GM21526 (cell line): ENCODE results near the gene GGACT.
A peak's percentile ranks its signal among the peaks of the same experiment; 100 is the strongest.

Experiments used
- ATAC-seq: cut with Tn5 transposase; IDR thresholded peaks from one replicate; pipeline ENCODE4 v1.9.1; 2021; ENCODE audit warnings: moderate library complexity; ENCODE audit not compliant: unreplicated experiment, low FRiP score

The GGACT gene

DNA sequence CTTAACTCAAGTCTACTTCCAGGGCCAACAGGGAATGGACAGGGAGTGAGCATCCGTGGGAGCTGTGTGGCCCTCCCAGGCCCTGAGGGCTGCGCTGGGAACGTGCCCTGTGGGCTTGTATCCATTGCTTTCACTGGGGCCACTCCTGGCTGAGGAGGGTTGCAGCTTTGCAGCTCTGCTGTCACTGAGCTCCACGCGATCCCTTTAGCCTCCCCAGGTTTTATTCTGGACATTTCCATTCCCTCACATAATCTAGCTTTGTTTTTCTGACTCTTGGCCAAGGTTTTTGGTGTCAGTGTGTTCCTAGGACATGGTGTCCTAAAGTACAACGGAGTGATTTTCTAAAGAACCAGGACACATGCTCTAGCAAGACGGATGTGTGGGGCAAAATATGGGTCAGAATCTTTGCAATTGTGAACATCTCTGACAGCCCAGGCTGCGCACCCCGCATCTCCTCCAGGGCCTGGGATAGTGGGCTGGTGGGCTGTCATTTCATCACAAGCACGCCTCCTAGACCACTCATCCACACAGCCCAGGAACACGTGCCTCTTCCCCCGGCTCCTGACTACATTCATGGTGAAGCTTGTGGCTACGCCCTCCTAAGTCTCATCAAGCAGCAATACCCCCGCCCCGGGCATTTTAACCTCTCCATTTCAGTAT is 28.0 kb downstream of the GGACT start:
- no peak for ATAC-seq

DNA sequence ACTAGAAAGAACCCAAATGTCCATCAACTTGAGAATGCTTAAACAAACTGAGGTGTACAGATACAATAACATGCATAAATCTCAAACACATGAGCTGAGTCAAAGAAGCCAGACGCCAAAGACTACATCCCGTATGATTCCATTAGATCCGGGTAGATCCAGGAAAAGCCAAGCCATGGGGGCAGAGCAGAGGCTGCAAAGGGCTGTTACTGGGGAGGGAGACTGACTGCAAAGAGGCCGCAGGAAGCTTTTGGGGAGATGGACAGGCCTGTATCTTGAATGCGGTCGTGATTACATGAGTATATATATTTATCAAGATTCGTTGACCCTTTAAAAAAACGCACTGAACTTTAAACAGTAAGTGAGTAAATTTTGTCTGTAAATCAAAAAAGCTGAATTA is 28.7 kb downstream of the GGACT start:
- ATAC-seq = no peak

DNA sequence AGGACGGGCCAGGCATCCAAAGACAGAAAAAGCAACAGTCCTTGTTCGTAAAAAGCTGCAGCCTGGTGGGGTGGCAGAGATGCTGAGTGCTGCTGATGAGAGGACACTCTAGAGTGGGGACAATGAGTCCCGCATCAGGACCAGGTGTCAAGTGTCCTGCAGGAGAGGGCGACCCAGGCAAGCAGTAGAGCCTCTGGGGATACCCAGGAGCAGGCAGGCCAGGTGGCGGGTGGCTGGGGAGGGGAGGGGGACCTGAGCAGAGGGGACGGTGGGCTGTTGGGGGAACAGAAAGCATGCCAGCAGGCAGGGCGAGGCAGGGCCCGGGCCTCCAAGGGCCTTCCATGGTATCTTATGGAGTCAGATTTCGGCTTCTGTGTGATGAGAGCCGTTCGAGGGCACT is 35.8 kb downstream of the GGACT start:
- no peak for ATAC-seq

DNA sequence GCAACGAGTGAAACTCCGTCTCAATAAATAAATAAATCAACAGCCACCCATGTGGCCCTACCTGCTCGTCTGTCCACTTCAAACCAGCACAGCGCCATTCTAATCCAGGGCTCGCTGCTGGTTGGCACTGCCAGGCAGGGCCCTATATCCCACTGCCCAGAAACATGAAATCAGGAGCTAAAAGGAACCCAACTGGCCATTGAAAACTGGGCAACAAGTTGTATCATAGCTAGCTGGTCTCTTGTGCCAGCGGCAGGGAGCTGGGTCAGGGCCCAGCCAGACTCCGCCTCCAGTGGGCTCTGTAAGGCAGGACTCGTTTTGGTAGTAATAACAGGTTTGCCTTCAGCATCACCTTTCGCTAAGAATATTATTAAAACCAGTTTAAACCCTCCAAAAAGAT is 39.3 kb downstream of the GGACT start:
- ATAC-seq = no peak

DNA sequence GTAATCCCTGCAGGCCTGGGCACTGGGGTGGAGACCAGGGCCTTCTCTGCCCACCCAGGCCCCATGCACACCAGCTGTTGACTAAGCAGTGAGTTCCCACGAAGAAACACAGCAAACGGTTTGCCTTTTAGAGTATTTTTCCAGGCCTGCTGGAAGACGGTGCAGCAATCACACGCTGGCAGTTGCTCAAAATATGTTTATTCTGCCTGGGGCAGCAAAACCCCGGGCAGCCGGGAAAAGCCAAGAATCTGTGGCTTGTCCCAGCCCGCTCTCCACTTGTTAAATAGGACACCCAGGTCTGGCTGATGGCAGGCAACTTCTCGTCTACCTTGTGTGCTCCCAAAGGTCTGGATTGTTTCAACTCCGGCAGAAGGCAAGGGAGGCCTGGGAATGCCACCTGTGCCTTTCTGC is 40.8 kb downstream of the GGACT start:
- ATAC-seq = no peak

DNA sequence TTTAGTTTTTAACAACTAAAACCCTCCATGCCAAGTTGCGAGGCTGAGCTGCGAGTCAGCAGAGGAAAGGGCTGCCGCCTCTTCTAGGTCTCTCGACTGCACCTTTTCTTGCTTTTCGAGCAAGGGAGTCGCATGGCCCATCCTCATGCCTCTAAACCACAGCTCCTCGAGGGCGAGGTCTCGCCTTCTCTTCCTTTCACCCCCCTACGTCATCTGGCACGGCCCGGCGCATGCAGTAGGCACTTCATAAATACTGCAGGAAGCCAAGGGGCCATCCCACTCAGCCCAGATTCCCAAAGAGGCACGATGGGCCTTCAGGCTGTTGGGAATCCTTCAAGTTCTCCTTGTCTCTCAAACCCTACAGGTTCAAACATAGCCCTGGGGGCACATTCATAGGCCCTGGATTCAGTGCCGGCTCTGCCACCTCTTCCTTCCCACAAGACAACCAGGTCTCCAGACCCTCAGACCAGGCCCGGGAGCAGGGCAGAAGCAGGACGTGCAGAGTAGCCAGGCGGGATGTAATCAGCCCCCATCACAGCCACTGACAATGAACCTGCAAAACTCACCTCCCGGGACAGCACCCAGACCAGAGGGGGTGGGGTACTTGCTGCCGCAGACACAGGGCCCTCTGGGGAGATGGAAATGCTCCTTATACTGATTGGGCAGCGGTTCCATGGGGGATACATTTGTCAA is 41.7 kb downstream of the GGACT start:
- ATAC-seq = no peak

DNA sequence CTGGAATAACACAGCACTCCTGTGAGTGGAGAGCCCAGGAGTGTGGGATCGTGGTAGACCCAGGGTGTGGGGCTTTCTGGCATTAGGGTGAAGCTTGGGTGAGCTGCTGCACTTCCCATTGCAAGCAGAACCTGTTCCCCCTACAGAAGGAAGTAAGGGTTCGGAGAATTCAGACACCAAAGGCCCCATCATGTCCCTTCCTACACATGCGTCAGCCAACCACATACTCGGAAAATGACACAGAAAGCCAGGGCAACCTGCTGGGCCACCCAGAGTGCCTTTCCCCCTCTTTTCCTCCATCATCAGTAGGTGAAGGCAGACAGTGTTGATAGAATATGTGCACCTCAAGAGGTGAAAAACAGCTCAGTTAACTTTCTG is 42.9 kb downstream of the GGACT start:
- no peak for ATAC-seq

DNA sequence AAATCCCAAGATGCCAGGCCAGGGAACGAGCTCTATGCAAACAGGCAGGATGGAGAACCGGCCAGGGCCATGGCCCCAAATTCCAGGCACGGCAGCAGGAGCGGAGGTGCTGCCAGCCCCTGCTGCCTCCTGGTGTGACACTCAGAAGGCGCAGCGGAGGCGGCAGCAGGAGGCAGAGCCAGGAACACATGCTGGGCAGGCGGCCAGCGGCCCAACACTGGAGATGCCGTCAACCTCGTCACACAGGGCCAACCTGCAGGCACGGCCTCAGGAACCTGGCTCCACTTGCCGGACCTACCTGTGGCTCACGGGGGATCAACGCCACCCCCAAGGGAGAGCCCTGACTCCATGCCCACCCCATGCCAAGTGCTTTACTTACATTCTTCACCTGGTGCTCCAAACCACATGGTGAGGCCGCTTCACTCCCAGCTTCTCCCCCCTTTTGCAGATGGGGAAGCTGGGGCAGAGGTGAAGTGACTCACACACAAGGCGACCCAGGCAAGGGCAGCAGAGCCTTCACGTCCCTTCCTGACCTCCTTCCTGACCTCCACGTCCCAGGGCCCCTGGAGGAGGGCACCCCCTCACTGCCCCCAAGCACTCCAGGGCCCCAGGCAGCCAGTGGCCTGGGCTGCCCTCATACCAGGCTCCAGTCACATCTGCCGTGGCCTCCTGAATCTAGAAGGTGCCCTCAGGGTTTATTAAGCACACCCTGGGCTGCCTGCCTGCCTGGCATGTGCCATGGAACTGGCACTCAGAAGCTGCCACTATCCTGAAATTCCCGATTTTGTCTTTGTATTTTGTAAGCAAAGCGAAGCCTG is 43.5 kb downstream of the GGACT start:
- ATAC-seq = no peak

DNA sequence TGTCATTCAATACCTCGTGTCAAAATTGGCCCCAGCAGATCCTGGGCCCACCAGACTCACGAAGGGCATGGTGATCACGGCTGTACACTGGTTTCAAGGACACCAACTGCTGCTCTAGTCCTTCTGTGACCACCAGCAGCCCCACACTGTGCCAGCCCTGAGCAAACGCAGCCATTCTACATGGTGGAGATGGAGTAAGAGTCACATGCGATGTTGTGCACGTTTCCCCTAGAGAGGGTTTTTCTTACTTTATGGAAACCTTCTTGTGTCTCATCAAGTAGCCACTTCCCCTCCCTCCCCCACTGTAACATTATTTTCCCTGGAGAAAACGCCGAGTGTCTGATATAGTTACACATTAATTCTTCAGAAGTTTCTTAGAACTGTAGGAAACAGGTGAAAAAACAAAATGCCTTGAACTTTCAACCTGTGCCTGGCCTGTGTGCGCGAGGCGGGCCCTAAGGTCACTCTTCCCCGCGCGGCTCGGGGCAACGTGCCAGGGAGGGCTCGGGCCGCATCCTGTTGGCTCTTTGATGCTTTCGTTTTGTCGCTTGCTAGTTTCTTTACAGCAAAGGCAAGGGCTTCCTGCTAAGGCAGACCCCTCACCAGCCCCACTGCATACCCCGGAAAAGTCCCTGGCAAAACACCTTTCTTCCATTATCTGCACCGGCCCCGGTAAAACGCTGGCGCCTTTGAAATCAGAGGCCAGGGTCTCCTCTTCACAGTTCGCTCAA is 44.6 kb downstream of the GGACT start:
- ATAC-seq = no peak

DNA sequence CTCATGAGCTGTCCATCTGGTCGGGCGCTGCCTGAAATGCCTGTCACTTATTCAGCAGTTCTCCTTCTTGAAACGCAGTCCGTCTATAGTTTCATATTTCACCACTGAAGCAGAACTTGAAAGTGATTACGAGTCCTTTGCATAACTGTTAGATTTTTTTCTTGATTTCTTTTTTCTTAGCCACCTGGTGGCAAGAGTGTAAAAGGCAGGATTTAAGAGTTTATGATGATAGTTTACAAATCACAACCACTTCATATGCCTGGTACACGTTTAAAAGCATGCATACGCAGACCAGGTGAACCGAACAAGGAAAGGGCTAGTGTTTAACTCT is 45.8 kb downstream of the GGACT start:
- ATAC-seq = peak; percentile 92

DNA sequence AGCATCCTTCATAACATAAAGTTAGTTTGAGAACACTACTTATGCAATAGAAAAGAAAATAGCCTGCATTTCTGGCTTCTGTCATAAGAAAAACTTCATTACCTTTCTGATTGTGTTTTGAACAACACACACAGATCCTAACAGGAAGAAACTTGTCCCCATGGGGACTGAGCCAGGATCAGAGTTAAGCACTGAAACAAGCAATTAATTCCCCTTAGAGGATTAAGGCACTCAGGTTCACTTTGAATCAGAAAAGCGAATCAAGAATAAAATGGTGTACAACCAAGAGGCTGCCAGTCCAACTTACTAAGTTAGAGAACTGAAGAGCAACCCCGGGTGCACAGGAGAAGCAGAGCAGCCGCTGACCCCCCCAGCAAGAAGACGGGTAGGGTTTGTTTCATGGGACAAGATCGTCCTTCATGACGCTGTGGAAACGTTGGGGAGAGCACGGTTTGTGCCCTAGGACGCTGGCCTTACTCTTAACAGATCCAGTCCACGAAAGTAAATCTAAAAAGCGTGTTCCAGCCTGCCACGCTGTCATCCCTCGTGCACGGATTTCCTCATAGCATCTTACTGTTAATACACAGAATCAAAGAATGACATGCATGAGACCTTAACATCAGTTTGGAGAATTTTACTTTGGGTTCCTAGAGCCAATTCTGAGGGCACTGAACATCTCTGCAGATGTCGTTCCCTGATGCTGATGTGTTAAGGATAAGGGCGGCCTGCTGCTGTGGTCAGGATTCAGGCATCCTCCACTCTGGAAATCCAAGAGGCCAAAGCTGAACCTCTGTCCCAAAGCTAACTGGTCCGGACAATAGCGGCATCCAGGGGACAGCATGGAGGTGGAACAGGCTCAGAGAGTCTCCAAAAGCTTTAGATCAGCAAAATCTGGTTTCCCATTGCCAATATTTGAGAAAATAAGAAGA is 46.4 kb downstream of the GGACT start:
- ATAC-seq = no peak

DNA sequence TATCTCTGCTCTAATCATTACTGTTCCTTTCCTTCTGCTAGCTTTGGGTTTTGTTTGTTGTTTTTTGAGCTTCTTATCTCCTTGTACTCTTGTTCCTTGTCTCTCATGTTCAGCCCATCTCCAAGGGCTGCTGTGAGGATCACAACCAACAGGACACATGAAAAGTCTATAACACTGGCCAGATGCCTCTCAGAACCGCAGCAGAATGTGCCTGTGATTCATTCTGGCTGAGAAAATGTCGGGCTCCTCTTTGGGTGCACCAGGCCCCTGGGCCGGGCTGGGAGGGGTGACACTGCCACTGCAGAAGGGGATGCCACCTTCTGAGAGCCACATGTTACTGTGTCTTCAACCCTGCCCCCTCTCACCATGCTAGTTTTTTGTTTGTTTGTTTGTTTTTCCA is 48.0 kb downstream of the GGACT start:
- ATAC-seq = no peak

DNA sequence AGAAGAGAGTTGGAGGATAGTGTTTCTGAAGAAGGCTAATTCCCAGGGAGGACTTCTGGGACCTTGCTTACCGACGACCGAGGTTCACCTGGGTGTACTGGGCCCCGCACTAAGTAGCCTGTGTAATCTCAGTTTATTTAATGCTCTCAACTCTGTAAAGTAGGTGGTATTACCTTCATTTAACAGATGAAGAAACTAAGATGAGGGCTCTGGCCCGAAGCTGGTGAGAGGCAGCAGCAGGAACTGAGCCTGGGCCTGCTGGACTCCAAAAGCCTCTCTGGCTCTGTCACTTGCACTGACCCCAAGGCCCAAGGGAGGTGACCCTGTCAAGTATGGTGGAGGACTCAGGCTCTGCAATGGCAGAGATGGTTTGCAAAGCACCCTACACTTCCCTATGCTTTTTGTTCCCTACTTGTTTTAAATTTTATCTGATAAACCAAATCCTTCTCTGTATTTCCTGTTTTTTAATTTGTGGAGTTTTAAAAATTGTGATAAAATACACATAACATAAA is 50.6 kb downstream of the GGACT start:
- ATAC-seq = no peak

DNA sequence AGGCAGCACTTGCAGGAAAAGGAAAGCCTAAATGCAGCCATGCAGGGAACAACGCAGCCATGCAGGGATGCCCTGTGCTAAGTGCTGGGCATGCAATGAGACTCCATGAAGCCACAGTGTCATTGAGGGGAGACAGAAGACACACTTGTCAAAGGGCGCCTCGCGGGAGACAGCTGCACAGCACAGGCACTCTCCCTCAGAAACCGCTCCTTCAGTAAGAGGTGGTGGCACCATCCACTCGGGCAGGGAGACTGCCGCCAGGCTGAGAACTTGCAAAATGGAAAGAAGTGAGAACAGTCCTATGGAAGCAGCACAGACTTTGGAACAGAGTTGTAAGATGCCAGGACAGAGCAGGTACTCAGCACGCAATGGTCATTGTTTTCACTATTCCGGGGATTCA is 51.1 kb downstream of the GGACT start:
- ATAC-seq = no peak

DNA sequence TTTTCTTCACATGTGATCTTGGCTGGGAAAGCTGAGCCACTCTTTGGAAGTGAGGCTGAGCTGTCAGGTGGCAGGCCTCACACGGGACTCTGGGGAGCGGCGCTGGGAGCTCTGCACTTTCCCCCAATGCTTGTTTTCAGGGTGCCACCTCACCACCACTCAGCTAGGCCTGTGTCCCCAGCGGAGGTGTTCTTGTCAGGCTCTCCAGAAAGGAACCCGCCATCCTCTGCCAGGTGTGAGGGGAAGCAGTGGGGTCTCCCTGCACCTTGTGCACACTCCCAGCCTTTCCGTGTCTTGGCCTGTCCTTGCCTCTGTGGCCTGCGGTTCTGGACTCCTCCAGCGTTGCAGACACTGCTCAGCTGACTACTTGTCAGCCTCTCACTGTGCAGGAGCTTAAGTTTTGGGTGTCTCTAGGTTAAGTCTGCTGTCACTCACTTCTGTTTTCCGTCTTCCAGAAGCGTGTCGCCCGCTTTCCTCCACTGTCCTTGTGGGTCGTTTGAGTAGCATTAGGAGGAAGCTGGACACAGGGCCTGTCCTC is 51.9 kb downstream of the GGACT start:
- no peak for ATAC-seq

DNA sequence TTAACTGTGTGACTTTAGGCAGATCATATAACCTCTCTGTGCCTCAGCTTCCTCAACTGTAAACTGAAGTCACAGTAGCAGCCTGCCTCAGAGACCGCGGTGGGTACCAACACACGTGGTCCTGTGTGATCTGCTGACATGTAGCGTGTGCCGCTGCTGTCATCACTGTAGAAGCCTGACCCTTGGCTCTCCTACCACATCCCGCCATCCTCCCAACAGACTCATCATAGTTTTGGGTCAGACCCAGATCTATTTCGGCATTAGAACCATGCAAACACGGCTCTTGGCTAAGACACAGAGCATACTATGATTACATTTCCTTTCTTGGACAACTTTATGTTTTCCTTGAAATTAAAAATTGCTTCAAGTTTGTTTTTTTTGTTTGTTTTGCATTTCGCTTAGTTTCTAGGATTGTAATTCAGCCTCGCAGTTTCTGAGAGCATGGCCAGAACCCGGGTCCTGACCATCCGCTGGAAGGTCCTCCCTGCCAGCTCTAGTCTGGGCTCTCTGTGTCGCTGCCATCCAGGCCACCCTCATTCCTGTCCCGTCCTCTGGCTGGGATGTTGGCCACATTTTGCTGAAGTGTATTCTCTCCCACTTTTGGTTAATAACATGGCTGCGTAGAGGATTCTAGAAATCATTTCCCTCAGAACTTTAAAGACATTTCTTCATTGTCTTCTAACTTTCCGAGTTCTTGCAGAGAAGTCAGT is 53.0 kb downstream of the GGACT start:
- ATAC-seq = no peak

DNA sequence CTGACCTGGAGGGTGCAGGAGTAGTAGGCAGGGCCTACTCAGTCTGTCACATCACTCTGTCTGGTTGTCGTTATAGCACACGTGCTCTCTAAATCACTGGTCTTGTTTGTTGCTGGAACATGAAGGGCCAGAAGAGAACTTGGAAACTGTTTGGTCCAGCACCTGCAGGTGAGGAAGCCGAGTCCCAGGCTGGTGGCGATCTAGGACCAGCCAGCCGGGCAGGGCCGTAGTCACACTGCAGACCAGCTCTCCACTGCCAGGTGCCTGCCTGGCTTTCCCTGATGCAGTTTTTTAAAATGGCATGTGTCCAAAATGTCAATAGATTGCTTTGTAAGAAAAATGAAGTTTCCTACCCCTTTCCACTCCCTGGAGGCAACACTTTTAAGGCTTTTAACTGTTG is 53.7 kb downstream of the GGACT start:
- ATAC-seq = no peak

DNA sequence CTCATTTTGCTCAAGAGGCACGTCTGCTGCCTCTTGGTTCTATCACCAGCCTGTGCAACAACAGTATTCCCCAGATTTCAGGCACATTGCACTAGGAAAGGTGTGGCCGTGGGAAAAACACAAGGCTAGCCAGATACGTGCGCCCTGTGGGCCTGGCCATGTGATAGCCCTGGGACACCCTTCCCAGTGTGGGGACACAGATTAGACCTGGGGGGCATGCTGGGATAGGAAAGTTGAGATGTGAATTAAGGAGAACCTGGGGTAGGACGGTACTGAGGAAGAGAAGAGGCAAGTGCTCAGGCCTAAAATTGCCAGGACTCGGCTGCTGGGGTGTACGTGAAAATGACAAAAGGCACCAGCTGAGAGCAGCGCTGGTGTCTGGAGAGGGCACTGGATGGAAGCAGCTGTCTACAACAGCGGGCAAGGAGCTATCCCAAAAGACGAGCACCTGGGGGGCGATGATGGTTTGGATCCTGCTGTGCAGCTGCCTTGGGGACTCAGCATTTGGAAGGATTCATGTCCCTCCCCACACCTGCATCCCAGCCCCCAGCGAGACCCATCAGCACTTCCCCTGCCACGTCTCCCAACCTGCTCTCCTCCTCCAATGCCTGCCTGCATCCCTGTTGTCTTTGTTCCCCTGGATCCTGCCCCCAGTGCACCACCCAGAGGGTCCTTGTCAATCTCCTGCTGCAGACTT is 54.3 kb downstream of the GGACT start:
- ATAC-seq = no peak
